ENCODE data around the gene DUXA.

DNA sequence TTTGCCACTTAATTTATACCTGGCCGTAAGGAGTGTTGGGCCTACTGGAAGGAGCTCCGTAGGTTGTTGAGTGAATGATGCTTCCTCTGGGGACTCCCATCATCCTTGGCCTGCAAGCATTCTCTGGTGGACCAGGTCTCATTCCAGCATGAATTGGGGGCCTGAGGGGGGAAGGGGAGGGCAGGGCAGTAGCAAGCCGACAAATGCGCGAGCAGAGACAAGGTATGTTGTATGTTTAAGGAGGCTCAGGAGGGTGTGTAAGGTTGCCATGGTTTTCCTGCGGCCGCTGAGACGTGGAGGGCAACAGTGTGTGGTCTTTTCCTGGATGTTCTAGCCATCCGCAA lies 24.8 kb upstream of the DUXA start:
- no peak for TF ChIP-seq MXI1 (conservative IDR thresholded peaks at IDR 0.05; ENCODE audit: poor library complexity, severe bottlenecking)
- TF ChIP-seq, protein P1, sequence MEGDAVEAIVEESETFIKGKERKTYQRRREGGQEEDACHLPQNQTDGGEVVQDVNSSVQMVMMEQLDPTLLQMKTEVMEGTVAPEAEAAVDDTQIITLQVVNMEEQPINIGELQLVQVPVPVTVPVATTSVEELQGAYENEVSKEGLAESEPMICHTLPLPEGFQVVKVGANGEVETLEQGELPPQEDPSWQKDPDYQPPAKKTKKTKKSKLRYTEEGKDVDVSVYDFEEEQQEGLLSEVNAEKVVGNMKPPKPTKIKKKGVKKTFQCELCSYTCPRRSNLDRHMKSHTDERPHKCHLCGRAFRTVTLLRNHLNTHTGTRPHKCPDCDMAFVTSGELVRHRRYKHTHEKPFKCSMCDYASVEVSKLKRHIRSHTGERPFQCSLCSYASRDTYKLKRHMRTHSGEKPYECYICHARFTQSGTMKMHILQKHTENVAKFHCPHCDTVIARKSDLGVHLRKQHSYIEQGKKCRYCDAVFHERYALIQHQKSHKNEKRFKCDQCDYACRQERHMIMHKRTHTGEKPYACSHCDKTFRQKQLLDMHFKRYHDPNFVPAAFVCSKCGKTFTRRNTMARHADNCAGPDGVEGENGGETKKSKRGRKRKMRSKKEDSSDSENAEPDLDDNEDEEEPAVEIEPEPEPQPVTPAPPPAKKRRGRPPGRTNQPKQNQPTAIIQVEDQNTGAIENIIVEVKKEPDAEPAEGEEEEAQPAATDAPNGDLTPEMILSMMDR (IDR thresholded peaks at IDR 0.05; ENCODE audit: poor library complexity, severe bottlenecking): no peak

All from neural cell (in vitro differentiated cells).